ENCODE data around the gene ATP23. TPM values are rescaled to one million over a fixed set of nuclear protein-coding genes. Genes with fewer than 3 reads are reported as not detected.

The ATP23 gene
- total RNA-seq, 1 donor from 2014 or later = 8.0 TPM

- Mint-ChIP-seq H3K4me1 (no peaks in the 10 kb centered on the region), H3K27ac (ENCODE audit: unreplicated experiment) (no peak overlapping the region), H3K4me3 (no peak overlapping the region), H3K27me3 (ENCODE audit: low read depth) (no peaks in the 10 kb centered on the region), H3K36me3 (ENCODE audit: low read depth) (no peaks in the 10 kb centered on the region), H3K9me3 (peaks cover 6% of the 10 kb centered on the region)
- DNase-seq (ENCODE audit: low read depth, low spot score) = no peak
- TF ChIP-seq CTCF (conservative IDR thresholded peaks at IDR 0.05) = no peak
Measured at GRCh38 chr12:57927086-57927485, 14.3 kb upstream of the ATP23 start.

GRCh38 chr12:57929092-57929830 is 12.1 kb upstream of the ATP23 start:
- Mint-ChIP-seq H3K27ac (ENCODE audit: unreplicated experiment) (no peak overlapping the region), H3K4me3 (no peak overlapping the region), H3K27me3 (ENCODE audit: low read depth) (no peaks in the 10 kb centered on the region), H3K9me3 (peaks cover 3% of the 10 kb centered on the region), H3K4me1 (no peaks in the 10 kb centered on the region), H3K36me3 (ENCODE audit: low read depth) (no peaks in the 10 kb centered on the region)
- DNase-seq (ENCODE audit: low read depth, low spot score) = no peak
- no peak for TF ChIP-seq CTCF (conservative IDR thresholded peaks at IDR 0.05)

- Mint-ChIP-seq H3K36me3 (ENCODE audit: low read depth) (no peaks in the 10 kb centered on the region), H3K27ac (ENCODE audit: unreplicated experiment) (no peak overlapping the region), H3K9me3 (peaks cover 2% of the 10 kb centered on the region), H3K27me3 (ENCODE audit: low read depth) (peaks cover 21% of the 10 kb centered on the region), H3K4me3 (peak overlapping the region; percentile 95), H3K4me1 (peaks cover 24% of the 10 kb centered on the region)
- DNase-seq (ENCODE audit: low read depth, low spot score) = no peak
- no peak for TF ChIP-seq CTCF (conservative IDR thresholded peaks at IDR 0.05)
Measured at GRCh38 chr12:57934819-57935218, 6.5 kb upstream of the ATP23 start.

GRCh38 chr12:57935331-57935730 is 6.0 kb upstream of the ATP23 start:
- peaks cover 2% of the 10 kb centered on the region for H3K9me3 Mint-ChIP-seq
- H3K36me3 Mint-ChIP-seq (ENCODE audit: low read depth) = no peaks in the 10 kb centered on the region
- peaks cover 21% of the 10 kb centered on the region for H3K27me3 Mint-ChIP-seq (ENCODE audit: low read depth)
- peaks cover 25% of the 10 kb centered on the region for H3K4me1 Mint-ChIP-seq
- DNase-seq (ENCODE audit: low read depth, low spot score) = no peak
- H3K4me3 Mint-ChIP-seq = peak overlapping the region; percentile 95
- peak overlapping the region; percentile 98 for H3K27ac Mint-ChIP-seq (ENCODE audit: unreplicated experiment)
- no peak for TF ChIP-seq CTCF (conservative IDR thresholded peaks at IDR 0.05)

GRCh38 chr12:57935839-57936512 is 5.4 kb upstream of the ATP23 start:
- Mint-ChIP-seq H3K4me1 (peaks cover 31% of the 10 kb centered on the region), H3K9me3 (peaks cover 2% of the 10 kb centered on the region), H3K27me3 (ENCODE audit: low read depth) (peaks cover 21% of the 10 kb centered on the region), H3K4me3 (peak overlapping the region; percentile 95), H3K27ac (ENCODE audit: unreplicated experiment) (peak overlapping the region; percentile 98), H3K36me3 (ENCODE audit: low read depth) (no peaks in the 10 kb centered on the region)
- no peak for TF ChIP-seq CTCF (conservative IDR thresholded peaks at IDR 0.05)
- DNase-seq (ENCODE audit: low read depth, low spot score) = peak; percentile 68

All from neural crest cell (in vitro differentiated cells).